NCI-H82 treated with DMSO at 0.1 percent for 48 hours (cell line): ENCODE data around the gene KIF26B.

Experiments
- DNase-seq: peaks from one replicate; lab custom pipeline; 2025; ENCODE audit not compliant: unreplicated experiment; lab: John Stamatoyannopoulos, UW

Gene KIF26B

DNA sequence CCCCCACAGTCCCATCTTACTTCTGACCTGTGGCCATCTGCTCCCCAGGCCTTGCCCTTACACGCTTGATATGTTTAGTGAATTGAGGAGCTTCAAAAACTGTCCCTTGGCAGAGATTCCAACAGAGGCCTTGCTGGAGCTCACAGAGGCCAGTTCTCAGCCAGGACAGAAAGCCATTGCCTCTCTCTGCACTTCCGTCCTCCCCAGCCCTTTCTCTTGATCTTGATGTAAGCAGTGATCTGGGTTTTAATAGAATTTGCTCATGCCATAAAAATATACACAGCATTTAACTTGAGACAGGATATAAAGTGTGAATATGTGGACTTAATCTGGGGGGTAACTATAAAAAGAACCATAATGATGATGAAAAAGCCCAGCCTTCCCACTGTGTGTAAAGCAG lies 453.5 kb downstream of the KIF26B start:
- DNase-seq, result no peak

DNA sequence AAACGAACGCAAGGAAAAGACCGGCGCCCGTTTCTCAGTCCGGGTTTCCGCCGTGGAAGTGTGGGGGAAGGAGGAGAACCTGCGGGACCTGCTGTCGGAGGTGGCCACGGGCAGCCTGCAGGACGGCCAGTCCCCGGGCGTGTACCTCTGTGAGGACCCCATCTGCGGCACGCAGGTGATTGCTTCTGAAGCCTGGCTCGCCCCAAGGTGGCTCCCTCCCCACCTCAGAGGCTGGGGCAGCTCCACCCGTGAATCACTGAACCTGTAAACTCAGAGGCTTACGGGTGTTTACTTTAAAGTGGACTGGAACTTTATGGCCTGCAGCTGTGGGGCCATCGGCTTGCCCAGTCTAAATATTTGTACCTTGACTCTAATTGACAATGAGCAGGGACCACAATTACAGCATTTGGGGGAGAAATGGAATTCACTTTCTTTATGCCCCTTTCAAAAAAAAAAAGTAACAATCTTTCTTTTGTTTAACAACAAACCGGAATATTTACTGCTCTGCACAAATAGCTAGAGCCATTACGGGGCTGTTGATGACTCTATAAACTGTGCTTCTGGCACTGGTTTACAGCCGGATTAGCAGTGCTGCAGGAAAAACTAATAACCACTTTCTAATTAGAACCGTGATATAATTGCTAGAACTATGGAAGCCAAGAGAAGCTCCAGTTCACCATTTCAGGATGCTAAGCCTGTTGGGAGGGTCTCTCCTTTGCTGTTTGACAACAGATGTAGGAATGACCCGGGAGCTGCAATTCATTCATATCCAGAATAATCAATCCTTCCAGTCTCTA lies 454.8 kb downstream of the KIF26B start:
- DNase-seq, result no peak

DNA sequence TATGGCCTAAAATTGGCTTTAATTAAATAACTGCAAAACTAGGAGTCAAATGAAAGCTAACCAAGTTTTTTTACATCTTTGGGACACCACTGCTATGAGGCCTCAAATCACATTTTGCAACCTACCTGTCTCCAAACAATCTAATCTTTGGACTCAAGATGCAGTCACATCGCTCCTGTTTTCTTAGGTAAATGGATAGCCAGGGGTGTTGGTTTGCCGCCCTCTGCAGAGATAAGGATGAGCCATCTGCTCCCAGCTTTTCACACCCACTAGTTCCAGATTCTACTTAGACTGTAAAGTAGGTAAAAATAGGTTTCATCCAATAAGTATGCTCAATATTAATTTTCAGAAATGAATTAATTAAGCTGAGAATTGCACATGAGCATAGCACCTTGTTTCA lies 456.5 kb downstream of the KIF26B start:
- no peak for DNase-seq

DNA sequence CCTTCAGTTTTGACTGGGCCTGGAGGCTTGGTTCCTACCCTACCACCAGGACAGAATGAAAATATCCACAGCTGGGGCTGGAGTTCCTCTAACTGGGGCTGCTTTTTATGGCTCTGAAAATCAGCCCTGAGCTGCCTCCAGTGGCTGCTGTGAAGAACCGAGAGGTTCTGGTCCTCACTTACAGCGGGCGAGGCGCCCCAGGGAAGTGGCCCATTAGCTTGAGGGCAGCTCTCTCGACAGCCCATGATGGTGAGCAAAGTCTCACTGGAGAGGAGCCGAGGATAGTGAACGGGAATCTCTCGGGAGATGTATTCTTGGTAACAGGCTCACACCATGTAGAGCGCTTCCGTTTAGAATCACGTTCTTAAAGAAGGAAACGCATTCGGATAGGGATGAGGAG lies 459.7 kb downstream of the KIF26B start:
- DNase-seq, result no peak

DNA sequence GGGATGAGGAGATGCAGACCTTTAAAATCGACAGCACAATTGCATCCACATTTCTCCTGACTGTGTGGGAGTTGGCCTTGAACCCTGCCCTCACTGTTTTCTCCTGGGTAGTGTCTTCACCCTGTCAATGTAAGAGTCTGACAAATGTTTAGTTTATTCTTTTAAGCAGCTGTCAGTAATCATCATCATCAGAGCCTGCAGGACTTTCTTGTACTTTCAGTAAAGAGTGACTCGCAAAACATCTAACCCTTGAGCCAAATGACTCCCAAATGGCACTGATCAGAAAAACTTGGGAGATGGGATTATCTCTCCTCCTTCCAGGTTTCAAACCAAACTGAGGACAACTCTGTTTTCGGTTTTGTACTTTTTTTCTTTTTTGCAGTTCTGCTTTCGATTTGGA lies 460.2 kb downstream of the KIF26B start:
- no peak for DNase-seq

DNA sequence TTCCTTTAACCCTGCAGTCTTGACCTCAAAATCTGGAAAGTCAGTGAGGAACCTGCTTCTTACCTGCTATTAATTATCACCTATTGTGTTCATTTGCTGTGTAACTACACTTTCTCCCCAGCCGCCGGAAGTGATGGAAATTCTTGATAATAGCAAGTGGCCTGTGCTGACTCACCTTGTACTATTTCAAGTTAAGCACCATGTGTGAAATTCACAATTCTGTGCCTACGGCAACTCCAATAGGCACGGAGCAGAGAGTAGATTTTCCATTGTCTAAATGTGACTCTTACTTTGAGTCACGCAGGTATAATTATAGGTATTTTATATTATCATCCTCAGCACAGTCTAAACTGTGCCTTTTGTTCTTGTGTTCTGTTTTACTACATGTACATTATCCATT lies 466.8 kb downstream of the KIF26B start:
- DNase-seq, result no peak

DNA sequence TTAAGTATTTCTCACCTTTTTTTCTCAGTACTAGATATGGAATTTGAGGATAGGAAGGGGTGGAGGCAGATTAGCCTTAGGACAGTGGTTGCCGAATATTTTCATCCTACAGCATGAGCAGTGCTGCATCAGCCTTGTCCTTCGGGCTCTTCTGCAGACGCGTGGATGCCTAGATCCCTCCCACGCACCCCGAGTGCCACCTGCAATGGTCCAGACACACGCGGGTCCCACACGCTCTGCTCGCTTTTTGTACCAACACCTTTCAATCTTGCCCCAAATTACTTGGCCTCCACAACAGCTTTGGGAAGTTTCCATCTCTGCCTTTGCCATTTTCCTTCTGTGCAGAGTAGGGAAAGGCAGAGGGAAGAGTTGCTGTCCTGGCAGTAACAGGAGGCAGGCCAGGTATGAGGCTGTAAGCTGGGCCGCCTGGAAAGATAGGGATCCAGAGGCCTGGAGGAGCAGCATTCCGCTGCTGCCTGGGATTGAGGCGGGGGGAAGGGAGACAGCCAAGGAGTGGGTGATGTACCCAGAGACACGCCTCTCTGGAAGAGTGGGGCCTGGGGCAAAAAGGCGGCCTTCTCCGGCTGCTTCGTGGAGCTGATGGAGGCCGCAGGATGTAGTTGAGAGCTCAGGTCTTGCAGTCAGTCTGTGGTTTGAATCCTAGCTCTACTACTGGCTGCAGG lies 467.7 kb downstream of the KIF26B start:
- no peak for DNase-seq

DNA sequence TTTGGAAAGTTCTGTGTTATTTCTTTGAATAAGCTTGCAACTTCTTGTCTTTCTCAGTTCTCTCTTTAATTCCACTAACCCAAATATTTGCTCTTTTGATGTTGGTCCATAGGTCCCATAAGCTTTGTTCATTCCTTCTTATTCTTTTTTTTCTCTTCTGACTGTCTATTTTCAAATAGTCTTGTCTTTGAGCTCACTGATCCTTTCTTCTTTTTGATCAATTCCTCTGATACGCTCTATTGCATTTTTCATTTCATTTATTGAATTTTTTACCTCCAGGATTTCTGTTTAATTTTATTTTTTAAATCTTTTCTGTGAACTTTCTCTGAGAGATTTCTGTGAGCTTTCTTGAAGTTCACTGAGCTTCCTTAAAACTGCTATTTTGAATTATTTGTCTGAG lies 486.6 kb downstream of the KIF26B start:
- no peak for DNase-seq

DNA sequence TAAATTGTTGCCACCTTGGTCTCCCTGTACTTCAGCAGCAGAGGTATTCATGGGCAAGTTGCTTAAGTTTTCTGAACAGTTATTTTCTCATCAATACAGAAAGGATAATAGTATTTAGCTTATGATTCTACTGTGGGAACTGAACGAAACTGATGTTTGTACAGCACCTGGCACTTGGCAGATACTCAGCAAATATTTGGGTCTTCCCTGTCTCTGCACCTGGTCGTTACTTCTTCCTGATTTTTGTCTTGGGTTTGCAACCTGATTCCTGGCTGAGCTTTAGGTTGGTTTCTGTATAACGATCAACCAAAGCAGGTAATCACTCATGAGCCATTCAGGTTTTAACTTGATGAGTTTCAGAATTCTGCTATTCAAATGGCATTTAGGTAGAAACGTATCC lies 490.6 kb downstream of the KIF26B start:
- no peak for DNase-seq

DNA sequence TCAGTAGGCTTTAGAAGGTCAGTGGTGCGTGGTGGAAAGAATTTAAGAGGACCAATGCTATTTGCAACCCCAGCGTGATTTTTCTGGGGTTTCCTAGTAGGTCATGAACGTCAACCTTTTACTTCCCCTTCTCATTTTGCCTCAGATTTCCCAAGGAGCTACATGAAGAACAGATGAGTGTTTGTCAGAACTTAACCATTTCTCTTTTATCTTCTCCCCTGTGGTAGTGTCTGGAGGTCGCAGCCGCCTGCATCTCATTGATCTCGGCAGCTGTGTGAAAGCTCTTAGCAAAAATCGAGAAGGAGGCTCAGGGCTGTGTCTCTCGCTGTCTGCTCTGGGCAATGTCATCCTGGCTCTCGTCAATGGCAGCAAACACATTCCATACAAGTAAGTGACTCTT lies 491.1 kb downstream of the KIF26B start:
- no peak for DNase-seq

DNA sequence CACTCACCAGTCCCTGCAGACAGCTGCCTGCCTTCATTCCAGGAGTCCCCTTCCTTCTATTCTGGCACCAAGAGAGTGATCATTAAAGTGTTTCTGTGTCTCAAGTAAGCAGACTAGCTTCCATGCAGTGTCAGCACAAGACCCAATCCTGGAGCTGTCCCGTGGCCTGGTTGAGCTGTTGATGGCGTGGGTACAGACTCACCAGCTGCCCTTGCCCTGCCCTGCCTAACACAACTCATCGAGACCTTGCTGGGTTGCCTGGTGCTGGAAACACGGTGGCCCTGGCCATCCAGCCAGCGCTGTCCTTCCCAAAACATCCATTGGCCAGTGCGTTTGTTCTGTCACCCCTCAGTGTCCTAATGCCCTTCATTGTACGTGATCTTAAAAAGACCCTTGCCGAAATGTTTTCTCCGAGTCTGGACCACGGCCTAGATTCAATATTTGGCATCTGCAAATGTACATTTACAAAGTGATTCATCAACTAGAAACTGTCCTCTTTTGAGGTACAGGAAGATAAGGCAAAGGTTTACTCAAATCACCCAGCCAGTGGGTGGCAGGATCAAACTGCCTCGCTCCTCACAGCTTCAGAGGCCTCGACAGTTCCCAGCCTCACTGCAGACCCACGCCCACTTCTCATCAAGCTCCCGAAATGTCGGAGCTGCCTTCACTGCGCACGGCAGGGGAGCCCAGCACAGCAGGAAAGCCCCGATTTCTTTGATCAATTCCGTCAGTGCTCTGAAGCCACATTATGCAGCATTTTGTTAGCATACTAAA lies 494.2 kb downstream of the KIF26B start:
- DNase-seq, result no peak

DNA sequence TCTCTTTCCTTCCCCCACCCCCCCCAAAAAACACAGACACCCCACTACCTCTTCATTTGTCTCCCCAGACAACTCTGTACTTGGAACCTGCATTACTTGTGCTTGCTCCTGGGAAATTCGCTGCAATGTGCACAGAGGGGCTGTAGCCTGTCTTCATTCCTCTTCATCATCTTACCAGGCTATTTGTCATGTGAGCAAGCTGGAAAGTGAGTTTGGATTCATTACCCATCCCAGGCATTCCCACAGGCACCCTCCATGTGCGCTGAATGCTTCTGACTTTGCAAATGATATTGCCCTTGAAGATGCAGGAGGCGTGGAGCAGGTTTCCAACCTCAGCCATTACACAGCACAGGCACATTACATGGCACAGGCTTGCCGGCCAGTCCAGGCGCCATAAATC lies 494.9 kb downstream of the KIF26B start:
- DNase-seq, result no peak

DNA sequence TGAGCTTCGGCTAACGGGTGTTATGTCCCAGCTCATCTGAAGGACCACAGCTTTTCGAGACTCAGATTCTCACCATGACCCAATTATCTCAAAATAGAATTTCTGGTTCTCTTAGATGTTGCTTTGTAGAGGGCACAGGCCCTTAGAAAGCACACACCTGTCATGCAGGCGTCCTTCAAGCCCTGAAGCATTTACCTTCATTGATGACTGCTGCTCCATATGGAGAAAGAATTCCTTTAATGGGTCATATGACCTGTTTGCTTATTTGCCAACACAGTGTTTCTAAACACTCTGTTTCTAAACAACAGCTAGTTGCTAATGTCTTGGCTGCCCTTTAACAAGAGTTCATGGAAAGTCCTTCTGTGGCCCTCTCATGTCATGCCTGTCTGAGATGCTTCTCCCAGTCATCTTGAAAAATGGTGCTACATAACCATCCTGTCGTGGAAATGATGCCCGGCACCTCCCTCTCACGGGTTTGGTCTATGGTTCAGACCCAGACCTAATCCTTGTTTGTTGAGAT lies 495.7 kb downstream of the KIF26B start:
- DNase-seq, result no peak

DNA sequence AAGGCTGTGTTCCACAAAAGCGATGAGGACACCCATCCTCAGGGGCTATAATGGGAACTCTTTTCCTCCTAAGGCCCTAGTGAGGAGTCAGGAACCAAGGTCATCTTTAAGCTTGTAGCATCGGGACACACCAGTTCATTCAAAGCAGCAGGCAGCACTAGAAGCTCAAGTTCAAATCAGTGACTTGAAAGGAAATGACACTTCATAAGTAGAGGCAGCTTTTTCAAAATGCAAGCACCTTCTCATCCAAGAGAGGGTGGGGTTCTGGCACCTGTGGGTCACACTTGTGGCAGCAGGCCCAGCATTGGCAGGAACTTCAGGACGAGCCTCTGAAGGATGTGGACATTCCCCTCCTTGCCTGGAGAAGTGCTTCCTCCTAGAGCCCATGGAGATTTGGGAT lies 496.3 kb downstream of the KIF26B start:
- DNase-seq, result no peak

DNA sequence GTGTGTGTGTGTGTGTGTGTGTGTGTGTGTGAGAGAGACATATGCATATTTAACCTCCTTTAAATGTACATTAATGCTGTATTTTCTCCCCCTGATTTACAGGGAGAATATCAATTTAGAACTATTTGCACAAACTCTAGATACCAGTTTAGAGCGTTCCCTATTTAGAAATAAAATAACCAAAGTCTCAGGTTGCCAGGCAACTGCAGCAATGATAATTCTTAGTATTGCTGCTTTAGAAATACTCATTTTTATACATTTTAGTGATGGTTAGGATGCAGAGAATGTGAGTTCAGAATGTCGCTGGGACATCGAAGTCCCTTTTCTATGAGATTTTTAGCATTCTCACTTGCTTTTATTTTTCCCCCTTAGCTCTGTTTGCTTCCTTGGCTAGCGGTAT lies 497.3 kb downstream of the KIF26B start:
- no peak for DNase-seq

DNA sequence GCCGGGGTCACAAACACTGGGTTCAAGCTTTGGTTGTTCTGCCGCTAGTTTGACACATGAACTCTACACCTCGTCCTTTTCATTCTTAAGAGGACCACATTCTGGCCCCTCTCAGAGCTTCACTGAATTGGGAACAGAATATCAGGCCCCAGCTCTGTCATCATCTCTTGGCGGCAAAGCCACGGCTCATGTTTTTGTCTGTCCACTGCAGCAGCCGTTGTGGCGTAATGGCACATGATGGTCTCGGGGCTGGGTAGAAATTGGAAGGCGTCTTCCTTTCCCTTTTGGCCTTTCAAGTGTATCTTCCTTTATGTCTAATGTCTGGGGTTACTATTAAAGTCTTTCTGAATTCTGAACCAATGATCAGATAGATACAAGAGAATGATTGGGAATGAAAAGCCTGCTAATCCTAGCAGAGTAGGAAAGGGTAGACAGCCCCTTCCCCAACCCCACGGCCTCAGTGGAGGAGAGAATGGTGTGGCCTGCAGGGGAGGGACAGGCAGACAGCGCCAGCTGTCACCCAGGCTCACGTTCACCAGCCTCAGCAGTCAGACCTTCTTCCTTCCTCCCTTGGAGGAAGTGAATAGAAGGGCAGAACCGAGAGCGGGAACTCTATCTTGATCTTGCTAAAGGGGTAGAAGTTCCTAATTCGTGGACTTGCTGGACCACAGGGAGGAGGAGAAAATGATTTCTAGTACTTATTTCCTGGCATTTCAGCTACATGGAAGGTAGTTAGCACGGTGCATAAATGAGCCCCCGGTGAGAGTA lies 498.1 kb downstream of the KIF26B start:
- DNase-seq, result no peak

DNA sequence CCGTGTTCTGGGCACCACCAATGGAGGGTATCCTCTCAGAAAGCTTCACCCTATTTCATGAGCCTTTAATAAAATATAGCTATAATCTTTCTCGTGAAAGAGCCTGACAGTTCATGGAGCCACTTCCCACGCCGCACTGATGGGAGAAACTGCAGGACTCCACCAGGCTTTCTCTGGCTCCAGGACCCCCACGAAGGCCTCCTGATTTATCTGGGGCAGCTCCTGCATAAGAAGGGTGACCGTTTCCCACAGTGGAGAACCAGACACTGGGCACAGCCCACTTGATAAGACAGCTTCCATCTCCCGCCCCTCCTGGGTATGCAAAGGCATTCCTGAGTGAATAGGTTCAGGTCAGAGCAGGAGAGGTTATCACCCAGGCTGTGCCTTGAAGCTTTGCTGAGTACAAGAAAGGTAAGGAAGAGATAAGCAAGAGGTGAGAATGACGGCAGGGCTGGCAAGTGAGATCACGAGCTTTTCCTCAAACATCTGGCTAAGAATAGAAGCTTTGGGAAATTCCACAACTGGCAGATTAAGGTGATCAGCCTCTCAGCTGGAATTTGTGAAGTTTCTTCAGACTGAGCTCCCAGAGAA lies 499.8 kb downstream of the KIF26B start:
- no peak for DNase-seq

DNA sequence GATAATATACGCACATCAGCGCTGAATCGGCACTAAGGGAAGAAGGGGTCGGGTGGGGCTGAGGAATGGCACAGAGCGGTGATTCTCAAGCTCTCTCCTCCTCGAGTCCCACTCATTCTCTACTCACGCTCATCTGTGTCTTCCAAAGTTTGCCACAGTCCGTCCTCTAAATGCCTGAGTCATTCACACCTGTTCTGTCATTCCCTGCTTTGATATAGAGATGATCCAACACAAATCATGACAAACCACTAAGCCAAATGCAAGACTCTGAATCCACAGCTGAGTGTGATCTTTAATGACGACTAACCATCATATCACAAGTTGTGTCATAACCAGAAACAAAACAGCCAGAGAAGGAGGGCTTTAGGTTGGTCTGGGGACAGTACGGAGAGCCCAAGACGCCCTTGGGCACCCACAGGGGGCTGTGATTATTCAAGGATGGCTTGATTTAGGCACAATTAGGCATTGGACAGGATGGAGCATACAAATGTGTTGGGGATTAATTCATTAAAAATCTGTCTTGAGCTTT lies 501.5 kb downstream of the KIF26B start:
- no peak for DNase-seq

DNA sequence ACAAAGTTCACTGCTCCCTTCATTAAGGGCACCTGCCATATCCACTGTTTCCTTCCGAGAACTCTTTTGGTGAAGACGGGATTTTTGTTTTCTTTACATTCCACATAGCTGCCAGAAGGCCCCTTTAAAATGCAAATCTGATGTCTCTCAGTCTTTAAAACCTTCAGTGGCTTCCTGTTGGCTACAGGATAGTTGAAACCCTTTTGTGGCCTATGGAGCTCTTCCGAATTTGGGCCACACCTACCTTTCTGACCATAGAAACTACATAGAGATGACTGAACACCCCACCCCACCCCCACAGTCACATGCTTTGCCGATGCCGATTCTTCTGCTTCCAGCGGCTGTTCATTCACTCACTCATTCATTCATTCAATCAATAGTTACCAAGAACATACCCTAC lies 502.6 kb downstream of the KIF26B start:
- no peak for DNase-seq

DNA sequence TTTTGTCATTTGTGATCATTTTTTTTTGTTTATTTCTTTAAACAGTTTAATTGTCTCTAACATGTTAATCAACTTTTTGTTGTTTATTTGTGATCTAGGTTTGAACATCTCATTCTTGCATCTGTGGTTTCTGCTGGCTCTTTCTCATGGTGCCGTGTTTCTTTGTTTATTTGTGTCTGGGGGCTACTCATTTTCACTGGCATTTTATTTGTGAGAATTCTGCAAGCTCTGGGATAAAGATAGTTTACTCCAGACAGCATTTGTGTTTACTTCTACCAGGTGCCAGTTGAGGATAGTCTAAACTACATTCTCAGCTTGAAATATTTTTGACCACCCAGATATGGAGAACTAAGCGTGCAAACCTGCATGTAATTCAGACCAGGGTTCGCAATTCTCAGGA lies 508.6 kb downstream of the KIF26B start:
- no peak for DNase-seq
